GM23248 (cell line): ENCODE data around the gene DST.

Experiments
- EZH2 ChIP-seq: fragments of 200-600 bp; sonication (generic); IDR thresholded peaks from 2 replicates; pipeline ENCODE4 v1.6.1; 2018; ENCODE audit warnings: antibody characterized with exemption, mild to moderate bottlenecking; ENCODE audit not compliant: insufficient read depth, poor library complexity, severe bottlenecking
- EZH2phosphoT487 ChIP-seq: fragments of 200-600 bp; sonication (generic); IDR thresholded peaks from 2 replicates; pipeline ENCODE4 v1.6.1; 2018; ENCODE audit warnings: antibody characterized with exemption, moderate library complexity, mild to moderate bottlenecking, low read depth; ENCODE audit not compliant: insufficient read depth

DNA sequence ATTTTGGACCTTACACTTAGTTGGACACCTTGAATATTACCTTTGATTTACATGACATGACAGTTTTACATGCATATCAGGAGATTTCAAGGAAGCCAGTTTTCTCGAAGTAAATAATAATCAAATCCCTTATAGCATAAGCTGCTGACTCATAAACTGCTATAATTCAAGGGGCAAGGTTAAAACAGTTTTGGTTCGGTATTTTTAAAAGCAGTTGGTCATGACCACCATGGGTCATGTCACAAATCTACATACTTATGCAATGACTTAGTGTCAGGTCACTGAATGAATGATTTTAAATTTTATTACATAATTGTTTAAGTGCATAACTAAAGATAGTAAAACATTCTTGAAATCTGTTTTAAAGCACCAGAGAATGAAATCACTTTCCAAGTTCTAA, 158.0 kb downstream of the DST start:
- TF ChIP-seq EZH2, result no peak
- TF ChIP-seq EZH2phosphoT487, result no peak
